Measurements from ENCODE around the gene UBE2G2.

GRCh38 chr21:44846485-44847260, 45.1 kb upstream of the UBE2G2 start:
- TF ChIP-seq CTCF (IDR thresholded peaks at IDR 0.05; ENCODE audit: borderline replicate concordance, extremely low read depth, low read length, poor library complexity, severe bottlenecking) (no peak), EZH2 (IDR thresholded peaks at IDR 0.05; ENCODE audit: borderline replicate concordance, low read depth, low read length, severe bottlenecking) (no peak)
